ENCODE measurements around the gene PTCD2.

The PTCD2 gene

DNA sequence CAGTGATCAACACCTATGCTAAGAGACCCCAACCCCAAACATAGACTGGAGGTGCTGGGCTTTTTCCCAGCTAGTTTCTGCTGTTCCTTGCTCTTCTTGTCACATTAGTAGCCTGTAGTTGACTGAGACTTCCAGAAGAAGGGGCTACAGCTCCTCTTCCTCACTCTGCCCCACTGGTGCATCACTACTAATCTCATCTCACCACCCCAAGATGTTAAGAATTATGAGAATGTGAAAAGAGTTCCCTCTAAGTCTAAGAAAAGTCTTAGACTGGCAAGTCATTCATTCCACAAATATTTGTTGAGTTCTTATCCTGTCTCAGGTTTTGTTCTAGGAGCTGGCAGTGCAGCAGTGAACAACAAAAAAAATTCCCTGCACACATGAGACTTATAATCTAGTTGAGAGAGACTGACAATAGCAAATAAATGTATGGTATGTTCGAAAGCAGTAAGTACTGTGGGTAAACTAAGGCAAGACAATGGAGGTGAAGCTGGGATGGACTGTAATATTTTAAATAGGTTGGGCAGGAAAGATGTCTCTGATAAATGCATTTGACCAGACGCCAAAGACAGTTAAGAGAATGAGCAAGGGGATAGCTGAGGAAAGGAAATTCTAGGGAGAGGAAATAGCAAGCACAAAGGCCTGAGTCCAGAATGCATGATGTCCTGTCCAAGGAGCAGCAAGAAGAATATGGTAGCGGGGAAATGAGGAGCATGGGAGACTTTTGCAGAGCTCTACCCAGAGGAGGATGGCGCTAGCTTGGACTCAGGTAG lies 92.3 kb downstream of the PTCD2 start:
- TF ChIP-seq, protein P1, sequence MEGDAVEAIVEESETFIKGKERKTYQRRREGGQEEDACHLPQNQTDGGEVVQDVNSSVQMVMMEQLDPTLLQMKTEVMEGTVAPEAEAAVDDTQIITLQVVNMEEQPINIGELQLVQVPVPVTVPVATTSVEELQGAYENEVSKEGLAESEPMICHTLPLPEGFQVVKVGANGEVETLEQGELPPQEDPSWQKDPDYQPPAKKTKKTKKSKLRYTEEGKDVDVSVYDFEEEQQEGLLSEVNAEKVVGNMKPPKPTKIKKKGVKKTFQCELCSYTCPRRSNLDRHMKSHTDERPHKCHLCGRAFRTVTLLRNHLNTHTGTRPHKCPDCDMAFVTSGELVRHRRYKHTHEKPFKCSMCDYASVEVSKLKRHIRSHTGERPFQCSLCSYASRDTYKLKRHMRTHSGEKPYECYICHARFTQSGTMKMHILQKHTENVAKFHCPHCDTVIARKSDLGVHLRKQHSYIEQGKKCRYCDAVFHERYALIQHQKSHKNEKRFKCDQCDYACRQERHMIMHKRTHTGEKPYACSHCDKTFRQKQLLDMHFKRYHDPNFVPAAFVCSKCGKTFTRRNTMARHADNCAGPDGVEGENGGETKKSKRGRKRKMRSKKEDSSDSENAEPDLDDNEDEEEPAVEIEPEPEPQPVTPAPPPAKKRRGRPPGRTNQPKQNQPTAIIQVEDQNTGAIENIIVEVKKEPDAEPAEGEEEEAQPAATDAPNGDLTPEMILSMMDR (IDR thresholded peaks at IDR 0.05; ENCODE audit: borderline replicate concordance, insufficient read depth, low read depth, low read length), result peak; percentile 19; the same call in 1 of the 2 replicates
- no peak overlapping the region for H3K4me3 ChIP-seq (ENCODE audit: low read depth, low read length)

- TF ChIP-seq, protein P1 (IDR thresholded peaks at IDR 0.05; ENCODE audit: borderline replicate concordance, insufficient read depth, low read depth, low read length), result no peak
- H3K4me3 ChIP-seq (ENCODE audit: low read depth, low read length), result no peak overlapping the region
Observed at GRCh38 chr5:72415616-72416325, 95.6 kb downstream of the PTCD2 start.

DNA sequence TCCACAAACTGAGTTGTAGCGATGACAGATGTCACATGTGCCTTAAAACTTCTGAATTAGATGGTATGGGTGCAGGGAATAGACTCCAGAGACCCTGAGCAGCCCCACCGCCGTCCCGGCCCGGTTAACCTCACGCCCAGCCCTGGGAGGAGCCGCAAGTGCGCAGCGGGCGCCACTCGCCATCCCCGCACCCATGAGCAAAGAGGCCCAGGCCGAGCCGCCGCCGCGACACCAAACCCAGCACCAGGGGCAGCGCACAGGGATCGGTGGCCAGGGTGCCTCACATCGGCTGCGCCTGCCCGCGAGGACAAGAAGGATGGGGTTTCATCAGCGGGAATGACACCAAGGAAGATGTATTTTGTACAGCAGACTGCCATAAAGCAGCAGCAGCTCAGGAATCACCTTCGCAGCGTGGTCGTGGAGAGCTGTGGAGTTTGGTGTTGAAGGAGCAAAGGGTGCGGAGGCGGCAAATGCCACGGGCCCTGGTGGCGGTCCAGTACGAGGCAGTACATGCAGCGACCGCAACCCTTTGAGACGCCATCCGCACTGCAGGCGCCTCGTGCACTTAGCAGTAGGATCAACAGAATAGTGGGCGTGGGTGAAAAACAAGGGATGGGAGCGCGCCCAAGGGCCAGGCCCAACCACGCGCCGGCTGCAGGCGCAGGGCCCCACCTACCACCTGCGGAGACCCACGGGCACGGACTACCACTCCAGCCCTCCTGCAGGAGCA lies 97.3 kb downstream of the PTCD2 start:
- no peak overlapping the region for H3K4me3 ChIP-seq (ENCODE audit: low read depth, low read length)
- TF ChIP-seq, protein P1 (IDR thresholded peaks at IDR 0.05; ENCODE audit: borderline replicate concordance, insufficient read depth, low read depth, low read length), result no peak

All from GM12875 (cell line).